NCI-H1436 treated with DMSO at 0.1 percent for 48 hours (cell line): ENCODE results near the gene ESPL1.

Experiments
- DNase-seq: peaks from one replicate; lab custom pipeline; 2025; lab: John Stamatoyannopoulos, UW

The ESPL1 gene

DNA sequence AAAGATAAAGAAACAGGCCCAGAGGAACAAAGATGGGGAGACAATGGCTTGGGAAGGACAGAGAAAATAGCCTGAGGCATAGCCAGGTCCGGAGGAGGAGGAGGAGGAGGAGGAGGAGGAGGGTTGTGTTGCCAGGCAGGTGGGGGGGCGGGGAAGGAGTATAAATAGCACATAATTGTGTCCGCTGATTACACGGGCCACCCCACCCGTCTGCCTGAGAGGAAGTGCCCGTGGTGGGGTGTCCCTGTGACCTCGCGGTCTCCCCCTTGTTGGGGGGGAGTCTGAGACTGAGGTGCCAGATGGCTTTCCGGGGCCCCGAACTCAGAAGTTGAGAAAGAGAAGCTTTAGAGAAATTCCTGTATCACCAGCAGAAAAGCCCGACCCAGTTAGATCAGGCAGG lies 69.9 kb downstream of the ESPL1 start:
- DNase-seq: no peak

DNA sequence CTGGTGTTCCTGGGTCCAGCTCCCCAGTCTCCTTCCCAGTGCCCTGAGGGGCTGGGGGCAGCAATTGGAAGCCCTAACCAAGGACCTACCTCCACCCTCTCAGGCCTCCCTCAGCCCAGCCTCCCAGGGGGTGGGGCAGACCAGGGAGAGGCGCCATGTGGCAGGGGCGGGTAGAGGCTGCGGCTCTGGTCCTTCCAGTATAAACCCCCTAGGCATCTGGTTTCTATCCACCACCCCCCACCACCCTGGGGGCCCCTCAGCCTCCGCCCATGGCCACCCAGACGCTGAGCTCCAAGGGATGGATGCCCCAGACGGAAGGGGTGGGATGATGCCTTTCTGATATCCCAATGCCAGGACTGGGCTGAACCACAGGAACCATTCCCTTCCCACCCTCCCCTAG lies 70.8 kb downstream of the ESPL1 start:
- no peak for DNase-seq

DNA sequence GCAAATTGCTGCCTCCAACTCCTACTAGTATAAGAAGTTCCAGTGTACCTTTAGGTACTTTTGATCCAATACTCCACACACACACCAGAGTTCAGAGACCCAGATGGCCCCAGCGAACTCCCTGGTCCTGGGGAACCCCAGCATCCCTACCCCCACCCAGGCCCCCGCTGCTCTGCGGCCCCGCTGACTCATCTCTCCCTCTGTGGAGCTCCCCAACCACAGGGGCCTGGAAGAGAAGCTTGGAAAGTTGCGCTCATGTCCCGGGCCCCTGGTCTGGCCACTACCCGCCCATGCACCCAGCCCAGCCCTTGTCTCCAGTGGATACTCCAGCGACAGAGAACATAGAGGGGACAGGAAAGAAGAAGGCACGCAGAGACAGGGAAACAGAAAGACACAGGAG lies 72.3 kb downstream of the ESPL1 start:
- no peak for DNase-seq
